Activated CD4-positive, alpha-beta T cell treated with anti-CD3 and anti-CD28 coated beads for 24 hours (primary cell): ENCODE measurements around the gene C16orf96.

ENCODE experiments used
- DNase-seq, 2 donors: peaks; one replicate each; pipeline ENCODE4 v3.0.0-alpha.2; 2020; ENCODE audit warnings: low read depth in 2 of 2

Gene C16orf96

DNA sequence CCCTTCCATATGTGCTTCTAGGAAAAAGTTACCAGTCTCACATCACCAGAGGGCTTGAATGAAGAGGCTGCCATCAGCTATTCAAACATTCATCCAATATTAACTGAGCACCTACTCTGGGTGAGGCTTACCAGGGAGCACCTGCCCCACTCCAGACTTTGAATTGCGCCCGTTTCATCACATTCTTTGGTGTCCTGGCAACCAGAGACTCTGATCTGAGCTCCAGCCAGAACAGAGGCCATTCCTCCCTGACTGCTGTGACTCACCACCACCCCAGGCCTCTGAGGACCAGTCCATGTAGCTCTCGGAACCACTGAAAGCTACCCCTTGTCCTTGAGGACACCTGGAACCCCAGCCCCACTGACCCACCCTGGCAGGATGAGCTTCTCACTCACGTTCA is at the start of gene C16orf96:
Gene C16orf96, plus strand, starts transcription at position 229 of the 400 bp plus-strand sequence. Its CDS starts 150 bp downstream, at position 379.
- DNase-seq: no peak

DNA sequence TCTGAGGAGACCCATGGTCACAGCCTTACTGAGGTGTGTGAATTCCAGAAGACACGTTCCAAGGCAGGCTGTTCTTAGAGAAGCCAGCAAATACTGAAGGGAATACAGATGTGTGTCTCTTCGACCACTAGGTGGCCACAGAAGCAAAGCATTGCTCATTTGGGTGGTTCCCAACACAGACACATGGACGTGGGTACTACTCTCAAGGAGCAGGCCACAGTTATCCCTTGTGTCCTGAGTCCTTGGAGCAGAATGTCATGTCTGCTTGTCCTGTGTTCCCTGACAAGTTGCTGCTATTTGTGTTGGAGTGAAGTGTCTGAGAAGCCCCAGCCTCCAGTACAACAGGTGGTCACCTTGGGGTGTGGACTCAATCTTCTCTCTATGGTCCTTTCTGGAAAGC is 49.7 kb upstream of the C16orf96 start:
- DNase-seq: peak in 1 of 2 donors; percentile 36

DNA sequence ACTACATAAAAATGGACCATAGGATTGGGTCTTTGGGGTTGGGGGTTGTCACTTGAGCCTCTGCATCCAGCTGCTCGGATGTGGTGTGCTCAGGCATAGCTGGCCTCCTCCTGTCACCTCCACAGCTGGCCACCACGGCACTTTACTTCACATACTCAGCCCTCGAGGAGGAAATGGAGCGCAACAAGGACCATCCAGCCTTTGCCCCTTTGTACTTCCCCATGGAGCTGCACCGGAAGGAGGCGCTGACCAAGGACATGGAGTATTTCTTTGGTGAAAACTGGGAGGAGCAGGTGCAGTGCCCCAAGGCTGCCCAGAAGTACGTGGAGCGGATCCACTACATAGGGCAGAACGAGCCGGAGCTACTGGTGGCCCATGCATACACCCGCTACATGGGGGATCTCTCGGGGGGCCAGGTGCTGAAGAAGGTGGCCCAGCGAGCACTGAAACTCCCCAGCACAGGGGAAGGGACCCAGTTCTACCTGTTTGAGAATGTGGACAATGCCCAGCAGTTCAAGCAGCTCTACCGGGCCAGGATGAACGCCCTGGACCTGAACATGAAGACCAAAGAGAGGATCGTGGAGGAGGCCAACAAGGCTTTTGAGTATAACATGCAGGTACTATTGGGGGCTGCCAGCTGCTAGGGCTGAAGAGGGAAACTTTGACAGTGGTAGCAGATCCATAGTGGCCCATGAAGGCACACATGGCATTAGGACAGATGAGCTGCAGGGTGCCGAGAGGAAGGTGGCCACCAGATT is 48.4 kb upstream of the C16orf96 start:
- DNase-seq: no peak

DNA sequence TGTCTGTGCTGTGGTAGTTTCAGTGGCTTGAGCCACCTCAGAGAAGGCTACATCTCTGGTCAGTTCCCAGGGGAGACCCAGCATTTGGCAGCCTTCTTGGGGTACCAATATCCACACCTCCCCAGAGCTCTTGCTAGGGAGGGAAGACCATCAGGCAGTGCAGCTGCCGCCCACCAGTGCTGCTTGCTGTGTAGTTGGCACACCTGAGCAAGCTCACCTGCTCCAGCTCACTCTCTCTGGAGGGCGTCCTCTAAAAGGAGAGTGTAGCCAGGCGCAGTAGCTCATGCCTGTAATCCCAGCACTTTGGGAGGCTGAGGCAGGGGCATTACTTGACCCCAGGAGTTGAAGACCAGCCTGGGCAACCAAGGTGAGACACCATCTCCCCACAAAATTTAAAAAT is 47.3 kb upstream of the C16orf96 start:
- DNase-seq: no peak

DNA sequence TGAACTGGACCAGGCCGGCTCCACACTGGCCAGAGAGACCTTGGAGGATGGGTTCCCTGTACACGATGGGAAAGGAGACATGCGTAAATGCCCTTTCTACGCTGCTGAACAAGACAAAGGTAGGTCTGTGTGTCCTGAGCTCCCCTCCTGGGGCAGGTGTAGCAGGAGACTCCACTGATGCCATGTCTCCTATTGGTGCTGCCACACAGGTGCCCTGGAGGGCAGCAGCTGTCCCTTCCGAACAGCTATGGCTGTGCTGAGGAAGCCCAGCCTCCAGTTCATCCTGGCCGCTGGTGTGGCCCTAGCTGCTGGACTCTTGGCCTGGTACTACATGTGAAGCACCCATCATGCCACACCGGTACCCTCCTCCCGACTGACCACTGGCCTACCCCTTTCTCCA is 46.7 kb upstream of the C16orf96 start:
- DNase-seq: no peak

DNA sequence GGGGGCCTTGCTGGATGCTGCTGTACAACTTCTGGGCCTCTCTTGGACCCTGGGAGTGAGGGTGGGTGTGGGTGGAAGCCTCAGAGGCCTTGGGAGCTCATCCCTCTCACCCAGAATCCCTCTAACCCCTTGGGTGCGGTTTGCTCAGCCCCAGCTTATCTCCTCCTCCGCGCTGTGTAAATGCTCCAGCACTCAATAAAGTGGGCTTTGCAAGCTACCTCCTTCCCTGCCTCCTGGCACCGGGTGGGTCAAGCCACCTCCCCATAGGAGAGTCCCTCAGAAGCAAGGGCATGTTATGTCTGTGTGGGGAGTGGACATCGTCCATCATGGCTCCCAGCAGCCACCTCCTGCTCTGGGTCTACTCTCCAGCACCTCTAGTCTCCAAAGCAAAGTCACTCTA is 46.0 kb upstream of the C16orf96 start:
- no peak for DNase-seq

DNA sequence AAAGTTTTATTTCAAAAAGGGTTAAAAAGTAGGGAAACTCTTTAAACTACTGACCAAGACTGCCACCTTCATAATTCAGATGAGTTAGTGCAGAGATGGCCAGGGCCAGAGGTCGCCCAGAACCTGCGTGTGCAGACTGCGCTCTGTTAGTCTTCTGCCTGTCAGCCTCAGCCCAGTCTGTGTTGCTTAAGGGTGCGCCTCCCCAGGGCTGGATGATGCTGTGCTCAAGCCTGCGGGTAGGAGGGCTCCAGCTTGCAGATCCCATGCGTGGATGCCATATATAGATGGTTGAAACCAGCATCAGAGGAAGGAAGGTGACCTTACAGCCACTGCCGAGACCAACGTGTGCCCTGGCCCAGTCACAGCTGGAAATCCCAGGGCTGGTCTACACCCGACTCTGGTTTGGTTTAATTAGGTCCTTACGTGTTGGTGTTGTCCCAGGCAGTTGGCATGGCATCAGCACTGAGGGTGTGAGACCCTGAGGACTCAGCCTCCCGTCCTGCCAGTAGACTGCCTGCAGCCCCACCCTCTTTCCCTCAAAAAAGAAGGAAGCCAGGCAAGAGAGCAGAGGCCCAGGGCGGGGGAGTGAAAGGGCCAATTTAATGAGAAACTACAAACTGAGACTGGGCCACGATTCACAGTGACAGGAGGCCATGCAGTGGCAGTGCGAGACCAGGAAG is 45.3 kb upstream of the C16orf96 start:
- DNase-seq: no peak

DNA sequence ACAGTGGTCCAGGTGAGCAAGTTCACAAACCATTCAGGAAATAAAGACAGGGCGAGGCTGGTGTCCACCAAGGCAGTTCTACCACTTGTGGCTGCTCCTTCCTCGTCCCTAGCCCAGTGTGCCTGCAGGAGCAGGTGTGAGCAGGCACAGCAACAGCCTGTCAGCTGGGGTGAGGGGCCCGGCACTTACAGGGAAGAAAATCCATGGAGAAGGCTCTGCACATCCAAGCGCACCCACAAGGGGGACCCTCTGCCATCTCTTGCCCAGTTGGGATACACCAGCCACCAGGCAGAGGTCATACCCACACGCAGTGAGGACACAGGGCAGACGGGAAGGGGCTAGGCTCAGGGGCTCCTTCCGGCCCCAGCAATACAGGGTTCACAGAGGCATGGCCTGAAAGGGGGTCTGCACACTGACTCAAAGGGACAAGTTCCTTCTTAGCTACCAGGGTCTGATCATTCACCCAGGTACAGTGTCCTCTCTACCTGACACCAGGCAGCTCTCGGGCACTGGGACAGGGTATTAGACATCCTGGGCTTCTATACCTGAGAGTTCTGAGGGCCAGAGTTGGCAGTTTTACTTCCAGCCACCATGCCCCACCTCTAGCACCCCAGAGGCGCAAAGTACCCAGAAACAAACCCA is 44.6 kb upstream of the C16orf96 start:
- DNase-seq: no peak

DNA sequence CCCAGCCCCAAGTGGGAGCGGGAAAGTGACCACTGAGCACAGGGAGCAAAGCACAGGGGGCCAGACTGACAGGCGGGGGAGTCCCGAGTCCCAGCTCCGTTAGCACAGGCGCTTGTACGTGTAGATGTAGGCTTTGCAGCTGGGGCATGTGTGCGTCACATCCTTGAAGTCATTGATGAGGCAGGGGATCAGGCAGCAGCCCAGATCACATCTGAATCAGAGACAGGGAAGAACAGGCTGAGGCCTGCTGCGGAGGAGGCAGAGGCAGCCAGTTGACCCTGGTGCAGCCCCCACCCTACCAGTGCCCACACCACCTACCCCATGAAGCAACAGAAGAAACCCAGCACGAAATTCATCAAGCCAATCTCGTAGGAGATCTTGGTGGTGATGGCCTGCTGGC is 43.7 kb upstream of the C16orf96 start:
- no peak for DNase-seq

DNA sequence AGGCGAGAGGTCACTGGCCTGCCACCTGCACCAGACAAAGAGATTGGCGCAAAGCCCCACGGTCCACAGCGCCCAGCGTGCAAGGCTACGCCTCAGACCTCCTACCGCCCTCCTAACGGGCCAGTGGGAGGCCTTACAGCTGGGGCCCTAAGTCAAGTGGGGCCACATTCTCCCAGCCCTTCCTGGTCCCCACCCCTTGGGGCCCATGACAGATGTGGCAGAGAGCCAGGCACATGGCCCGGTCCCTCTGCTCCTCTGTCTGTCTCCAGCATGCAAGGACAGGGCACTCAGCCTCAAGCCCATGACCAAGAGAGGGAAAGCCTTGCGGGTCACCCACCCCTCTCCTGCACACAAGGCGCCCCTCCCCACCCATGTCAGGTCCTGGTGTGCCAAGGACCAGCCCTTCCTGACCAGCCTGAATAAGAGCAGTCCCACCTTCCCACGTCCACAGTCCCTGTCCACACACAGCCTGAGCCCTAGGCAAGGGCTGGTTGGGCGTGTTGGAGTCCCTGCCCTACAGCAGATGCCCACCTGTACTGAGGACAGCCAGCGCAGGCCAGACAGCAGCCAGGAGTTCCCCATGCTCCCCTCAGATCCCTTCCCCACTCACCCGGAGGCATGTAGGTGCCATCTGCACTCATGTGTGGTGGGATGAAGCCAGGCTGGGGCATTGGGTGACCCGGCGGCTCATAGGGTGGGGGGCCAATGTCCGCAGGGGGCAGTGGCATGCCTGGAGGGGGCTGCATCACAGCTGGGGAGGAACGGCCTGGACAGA is 42.9 kb upstream of the C16orf96 start:
- no peak for DNase-seq

DNA sequence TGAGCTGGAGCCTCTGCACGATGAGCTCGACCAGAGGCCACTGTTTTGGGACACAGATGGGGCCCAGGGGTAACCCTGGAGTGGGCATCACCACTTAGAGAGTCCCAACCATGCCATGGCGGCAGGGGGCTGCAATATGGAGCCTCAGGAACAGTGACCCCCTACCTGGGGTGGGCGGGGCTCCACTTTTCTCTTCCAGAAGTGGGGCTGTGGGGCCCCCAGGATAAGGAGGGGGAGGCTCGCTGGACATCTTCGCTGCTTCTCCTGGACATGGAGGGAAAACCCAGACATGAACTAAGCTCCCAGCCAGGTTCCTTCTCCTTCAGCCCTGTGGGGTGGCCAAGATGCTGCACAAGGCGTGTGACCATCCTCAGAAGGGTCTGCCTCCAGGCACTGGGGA is 42.3 kb upstream of the C16orf96 start:
- no peak for DNase-seq

DNA sequence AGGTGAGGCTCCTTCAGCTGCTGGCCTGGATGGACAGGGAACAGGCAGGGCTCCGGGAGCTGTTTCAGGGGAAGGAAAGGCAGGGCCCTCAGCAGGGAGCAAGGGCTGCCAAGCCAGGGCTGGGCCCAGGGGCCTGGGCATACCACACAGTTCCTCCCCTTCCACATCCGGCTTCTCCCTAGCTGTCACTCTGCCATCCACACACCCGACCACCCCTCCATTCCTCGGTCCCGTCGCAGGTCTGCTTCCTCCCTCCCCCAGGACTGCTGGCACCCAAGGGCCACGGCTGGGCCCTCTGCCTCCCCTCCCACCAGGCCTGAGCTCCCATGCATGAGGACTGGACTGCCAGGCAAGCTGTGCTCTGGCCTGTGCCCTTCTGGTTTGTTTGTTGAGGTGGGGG is 41.5 kb upstream of the C16orf96 start:
- DNase-seq: no peak

DNA sequence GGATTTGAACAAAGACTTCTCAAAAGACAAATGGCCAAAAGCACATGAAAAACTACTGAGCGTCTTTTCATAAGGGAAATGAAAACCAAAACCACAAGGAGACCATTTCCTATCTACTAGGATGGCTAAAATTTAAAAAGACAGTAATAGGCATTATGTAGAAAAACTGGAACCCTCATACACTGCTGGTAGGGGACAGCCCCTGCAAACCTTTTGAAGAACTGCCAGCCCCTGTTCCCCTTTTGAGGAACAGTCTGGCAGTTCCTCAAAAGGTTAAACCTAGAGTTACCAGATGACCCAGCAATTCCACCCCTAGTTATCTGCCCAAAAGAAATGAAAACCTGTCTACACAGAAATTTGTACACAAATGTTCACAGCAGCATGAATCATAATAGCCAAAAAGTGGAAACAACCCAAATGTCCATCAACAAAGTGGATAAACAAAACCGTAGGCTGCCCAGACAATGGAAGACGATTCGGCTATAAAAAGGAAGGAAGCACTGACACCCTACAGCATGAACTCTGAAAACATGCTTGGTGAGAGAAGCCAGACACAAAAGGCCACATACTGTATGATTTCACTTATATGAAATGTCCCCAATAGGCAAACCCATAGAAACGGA is 40.4 kb upstream of the C16orf96 start:
- DNase-seq: no peak

DNA sequence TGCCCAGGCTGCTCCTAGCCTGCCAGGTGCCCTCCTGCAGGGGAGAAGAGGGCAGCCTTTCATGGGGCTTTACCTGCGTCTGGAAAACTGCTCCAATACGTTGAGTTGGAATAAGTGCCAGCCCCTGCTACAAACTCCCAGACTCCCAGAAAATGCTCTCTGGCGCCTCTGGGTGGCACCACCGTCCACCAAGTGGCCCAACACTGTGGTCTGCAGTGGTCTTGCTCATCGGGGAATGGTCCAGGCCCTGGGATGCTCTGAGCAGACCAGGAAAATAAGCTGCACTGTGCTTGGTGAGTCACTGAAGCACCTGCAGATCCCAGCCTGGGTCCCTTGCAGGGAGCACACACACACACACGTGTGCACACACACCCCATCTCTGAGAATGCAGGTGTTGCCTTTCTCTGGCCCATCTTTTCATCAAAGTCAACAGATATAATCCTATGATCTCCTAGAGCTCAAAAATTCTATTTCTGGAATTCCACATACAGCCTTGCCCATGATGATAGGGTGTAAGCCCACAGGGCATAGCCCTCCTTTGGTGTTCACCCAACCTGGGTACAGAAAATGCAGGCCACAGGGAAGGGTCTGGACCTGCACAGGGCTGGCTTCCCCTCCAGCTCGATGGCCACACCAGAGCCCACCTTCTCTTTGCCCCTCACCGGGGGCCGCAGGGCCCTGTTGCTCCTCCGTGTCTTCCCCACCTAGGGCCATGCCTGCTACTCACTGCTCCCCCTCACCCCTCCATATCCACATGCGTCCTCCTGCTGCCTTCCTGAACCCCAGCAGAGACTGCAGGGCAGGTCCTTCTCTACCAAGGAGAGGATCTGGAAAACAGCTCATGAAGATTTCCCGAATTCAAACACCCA is 38.1 kb upstream of the C16orf96 start:
- DNase-seq: no peak

DNA sequence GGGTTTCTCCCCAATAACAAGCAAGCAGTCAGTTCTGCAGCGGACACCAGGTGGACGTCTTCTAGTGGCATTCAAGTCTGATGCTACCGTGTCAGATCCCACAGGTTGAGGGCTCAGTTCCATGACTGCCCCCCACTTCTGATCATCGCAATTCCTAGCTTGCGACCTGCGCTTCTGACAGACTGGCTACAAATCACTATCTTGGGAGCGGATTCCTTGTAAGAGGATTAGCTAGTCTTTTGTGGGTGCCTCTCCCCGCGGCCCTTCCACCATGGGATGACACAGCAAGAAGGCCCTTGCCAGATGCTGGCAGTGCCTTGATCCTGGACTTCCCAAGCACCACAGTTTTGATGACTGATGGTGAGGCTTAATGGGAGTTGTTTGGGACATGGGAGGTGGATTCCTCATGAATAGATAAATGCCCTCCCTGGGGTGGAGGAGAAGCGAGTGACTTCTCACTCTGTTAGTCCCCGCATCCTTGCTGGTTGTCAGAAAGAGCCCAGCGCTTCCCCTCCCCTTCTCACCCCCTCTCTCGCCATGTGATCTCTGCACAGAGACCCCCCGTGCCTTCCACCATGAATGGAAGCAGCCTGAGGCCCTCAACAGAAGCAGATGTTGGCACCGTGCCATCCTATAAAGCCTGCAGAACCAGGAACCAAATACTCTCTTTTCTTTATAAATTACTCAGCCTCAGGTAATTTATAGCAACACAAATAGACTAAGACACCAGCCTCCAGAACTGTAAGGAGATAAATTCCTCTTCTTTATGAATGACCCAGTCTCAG is 36.7 kb upstream of the C16orf96 start:
- DNase-seq: no peak

DNA sequence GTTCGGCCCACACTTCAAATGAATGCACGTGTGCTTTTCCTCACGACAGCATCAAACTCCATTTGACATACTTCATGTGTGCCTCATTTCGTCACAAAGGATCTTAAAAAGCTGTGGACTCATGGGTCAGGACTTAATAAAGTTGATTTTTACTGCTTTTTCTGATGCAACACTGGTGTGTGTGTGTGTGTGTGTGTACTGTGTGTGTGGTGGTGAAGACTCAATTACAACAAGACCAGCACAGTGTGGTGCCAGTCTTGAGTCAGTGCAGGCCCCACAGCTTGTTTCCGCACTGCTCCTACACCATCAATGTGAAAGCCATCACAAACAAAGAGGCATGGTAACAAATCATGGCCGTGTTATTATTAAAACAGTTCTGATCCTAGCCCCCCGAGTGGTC is 35.2 kb upstream of the C16orf96 start:
- DNase-seq: no peak

DNA sequence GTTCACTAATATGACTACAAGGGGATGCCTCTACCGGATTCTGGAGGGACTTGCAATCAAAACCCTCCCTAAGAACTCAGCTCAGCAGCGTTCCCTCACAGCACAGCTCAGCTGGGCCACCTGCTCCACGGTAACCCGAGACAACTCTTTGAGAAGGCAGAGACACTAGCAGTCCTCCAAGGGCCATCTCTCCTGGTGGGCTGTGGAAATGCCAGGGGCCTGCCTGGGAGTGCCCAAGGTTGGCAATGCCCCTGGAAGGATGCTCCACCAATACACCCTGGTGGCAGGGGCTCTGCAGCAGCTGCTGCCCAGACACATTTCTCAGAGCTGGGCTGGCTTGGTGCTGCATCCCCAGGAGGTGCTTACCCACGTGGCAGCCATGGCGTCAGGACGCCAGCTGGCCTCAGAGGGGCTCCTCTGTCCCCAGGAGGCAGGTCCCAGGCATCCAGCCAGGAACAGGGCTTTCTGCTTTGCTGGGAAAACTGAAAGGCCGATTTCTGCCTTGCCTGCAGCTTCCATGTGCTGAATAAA is 34.0 kb upstream of the C16orf96 start:
- no peak for DNase-seq

DNA sequence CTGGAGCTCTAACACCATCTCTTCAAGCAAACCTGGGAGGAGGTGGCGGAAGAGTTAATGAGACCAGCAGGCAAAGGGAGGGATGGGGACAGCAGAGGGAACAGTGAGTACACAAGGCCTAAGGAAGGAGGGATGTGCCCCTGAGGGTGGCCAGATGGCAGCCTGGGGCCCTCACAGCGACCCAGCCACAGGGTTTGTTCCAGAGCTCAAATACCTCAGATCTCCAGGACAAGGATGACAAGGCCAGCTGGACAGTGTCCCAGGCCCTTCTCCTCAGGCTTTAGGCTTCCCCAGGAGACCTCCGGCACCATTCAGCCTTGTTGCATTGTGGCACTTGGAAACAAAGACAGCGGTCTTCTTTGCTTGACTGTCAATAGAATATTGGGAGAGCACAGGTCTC is 32.5 kb upstream of the C16orf96 start:
- DNase-seq: no peak

DNA sequence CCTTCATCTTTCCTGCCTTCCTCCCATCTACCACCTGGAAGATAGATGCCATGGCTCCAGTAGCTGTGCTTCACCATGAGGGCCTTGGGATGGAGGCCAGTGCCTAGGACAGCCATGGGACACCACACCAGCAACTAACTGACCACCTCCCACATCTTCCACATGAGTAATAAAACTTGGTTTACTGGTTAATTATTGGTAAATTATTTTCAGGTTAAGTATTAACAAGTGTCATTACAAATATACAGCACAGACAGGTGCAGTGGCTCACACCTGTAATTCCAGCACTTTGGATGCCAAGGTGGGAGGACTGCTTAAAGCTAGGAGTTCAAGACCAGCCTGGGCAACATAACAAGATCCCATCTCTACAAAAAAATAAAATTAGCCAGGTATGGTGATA is 31.6 kb upstream of the C16orf96 start:
- no peak for DNase-seq

DNA sequence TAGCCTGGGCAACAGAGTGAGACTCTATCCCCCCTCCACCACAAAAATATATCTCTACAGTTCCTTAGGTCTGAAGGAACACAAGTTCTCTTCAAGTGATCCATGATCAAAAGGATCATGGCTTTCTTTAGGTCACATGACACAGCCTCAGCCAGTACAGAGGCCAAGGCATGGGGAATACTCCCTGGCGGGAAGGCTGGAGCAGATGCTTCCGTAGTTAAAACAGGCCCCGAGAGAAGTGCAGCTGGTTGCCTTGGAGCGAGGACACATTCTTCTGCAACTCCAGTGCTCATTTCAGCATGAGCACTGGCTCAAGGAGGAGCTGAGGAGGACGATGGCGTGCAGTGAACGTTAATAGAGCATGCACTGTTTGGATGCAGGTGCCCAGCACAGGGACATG is 31.1 kb upstream of the C16orf96 start:
- no peak for DNase-seq
